GM12875 (cell line): ENCODE measurements around the gene SLC2A5.

Experiments
- H3K4me3 ChIP-seq: one replicate; pipeline ENCODE4 v1.5.1; 2011; ENCODE audit warnings: low read depth, low read length, control low read depth
- CTCF ChIP-seq: IDR thresholded peaks from 2 replicates; pipeline ENCODE4 v1.5.1; 2011; ENCODE audit warnings: low read depth, mild to moderate bottlenecking, control low read depth, inconsistent platforms, low read length, moderate library complexity, borderline replicate concordance; ENCODE audit not compliant: insufficient read depth

Gene SLC2A5

DNA sequence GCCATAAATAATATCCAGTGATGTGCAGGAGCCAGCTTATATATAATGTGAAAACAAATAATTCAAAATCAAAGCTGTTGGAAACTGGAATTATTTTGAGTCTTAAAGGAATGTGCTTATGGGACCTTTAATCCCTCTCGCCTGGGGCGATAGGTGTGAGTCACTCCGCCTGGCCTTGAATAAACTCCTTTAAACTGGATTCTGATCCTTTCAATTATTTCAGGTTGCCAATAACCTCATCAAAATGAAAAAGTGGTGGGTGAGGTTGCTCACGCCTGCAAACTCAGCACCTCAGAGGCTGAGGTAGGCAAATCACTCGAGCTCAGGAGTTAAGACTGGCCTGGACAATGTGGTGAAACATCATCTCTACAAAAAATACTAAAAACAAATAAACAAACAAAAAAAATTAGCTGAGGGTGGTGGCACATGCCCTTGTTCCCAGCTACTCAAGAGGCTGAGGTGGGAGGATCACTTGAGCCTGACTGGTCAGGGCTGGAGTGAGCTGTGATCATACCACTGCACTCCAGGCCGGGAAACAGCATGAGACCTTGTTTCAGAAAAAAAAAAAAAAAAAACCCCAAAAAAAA, 11.4 kb upstream of the SLC2A5 start:
- no peak overlapping the region for H3K4me3 ChIP-seq
- TF ChIP-seq CTCF, result no peak

- no peak overlapping the region for H3K4me3 ChIP-seq
- TF ChIP-seq CTCF, result no peak
Measured at GRCh38 chr1:9079988-9080704, 10.7 kb upstream of the SLC2A5 start.

- TF ChIP-seq CTCF, result no peak
Measured at GRCh38 chr1:9078752-9079500, 9.5 kb upstream of the SLC2A5 start.

GRCh38 chr1:9078015-9078751, 8.7 kb upstream of the SLC2A5 start:
- no peak for TF ChIP-seq CTCF
- no peak overlapping the region for H3K4me3 ChIP-seq

More at GRCh38 chr1:9078752-9079500, 9.5 kb upstream of the SLC2A5 start:
- H3K4me3 ChIP-seq, result no peak overlapping the region

GRCh38 chr1:9075022-9075421, 5.6 kb upstream of the SLC2A5 start:
- no peak for TF ChIP-seq CTCF
- H3K4me3 ChIP-seq, result no peak overlapping the region

DNA sequence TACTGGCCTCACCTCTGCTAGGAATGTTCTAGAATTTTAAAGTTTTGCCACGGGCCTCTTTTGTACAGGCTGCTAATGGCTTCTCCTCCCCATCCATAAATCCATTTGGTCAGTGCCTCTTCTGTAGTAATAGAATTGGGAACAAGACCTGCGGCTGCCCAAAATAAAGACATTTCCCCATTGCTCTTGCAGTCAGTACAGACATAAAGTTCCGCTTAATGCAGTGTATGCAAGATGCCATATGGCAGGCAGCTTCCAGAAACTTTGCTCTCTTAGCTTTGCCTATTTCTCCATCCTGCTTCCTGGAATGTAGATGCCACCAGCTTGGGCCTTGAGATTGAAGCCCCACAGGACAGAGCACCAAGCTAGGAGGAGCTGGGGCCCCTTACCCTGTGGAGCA, 3.7 kb upstream of the SLC2A5 start:
- TF ChIP-seq CTCF, result no peak
- H3K4me3 ChIP-seq, result no peak overlapping the region
